H54 (cell line): Measurements from ENCODE around the gene LEMD2.

ENCODE experiments used
- DNase-seq: peaks from one replicate; pipeline ENCODE4 v3.0.0; 2011; ENCODE audit warnings: low spot score, mixed read lengths; ENCODE audit not compliant: insufficient read length
- FAIRE-seq: peaks from 3 replicates; lab custom pipeline; 2011; peaks lifted over from hg19 to GRCh38; lab: Jason Lieb, UNC
- POLR2A ChIP-seq: IDR thresholded peaks from 2 replicates; pipeline ENCODE4 v1.6.1; 2011; ENCODE audit warnings: low read depth, mild to moderate bottlenecking, low read length

LEMD2 gene

DNA sequence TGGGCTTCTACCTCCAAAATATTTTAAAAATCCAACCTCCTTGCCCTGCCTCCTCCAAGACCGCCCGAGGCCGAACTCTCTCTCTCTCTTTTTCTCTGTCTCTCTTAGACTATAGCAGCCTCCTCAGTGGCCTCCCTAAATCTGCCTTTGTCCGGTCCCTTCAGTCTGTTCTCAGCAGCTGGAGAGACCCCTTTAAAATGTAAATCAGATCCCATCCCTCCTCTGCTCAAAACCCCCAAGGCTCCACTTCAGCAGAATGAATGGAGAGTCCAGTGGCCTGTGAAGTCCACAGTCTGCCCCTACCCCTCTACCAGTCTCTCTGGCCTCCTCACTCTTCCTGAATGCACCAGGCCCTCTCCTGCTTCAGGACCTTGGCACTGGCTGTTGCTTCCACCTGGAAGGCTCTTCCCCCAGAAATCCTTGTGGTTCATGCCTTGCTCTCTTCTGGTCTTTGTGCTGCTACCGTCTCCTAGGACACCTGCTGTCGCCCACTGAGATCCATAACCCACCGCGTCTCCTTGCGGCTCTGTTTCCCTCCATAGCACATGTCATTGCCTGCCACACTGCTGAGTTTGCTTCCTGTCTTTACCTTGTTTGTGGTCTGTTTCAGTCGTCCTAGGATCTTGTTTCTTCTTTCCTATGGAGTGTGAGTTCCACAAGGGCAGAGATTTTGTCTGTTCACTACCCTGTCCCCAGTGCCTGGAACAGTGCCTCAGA, 8.9 kb upstream of the LEMD2 start:
- no peak for TF ChIP-seq POLR2A
- no peak for FAIRE-seq
- DNase-seq, result no peak

- DNase-seq (no peak), FAIRE-seq (no peak)
- TF ChIP-seq POLR2A, result no peak
Measured at GRCh38 chr6:33794910-33795623, 6.1 kb upstream of the LEMD2 start.

DNA sequence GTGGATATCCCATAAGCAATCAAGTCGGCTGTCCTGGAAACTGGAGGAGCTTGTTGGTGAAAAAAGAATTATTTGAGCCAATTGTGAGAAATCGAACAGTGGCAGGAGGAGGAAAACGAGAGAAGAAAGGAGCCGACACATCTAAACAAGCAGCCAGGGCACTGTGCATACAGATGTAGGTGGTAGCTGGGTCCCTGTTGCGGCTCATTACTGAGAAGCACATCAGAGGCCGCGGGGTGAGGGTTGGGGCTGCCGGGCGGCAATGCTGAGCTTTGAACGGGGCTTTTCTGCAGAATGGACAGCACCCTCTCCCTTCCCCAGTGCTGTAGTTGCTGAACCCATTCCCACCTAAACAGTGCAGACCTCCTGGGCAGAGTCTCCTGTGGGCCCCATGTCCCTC, 4.1 kb upstream of the LEMD2 start:
- no peak for FAIRE-seq
- no peak for DNase-seq
- TF ChIP-seq POLR2A, result no peak

- no peak for DNase-seq
- no peak for FAIRE-seq
- TF ChIP-seq POLR2A, result no peak
Measured at GRCh38 chr6:33791620-33792019, 2.7 kb upstream of the LEMD2 start.

GRCh38 chr6:33790910-33791309, 2.0 kb upstream of the LEMD2 start:
- DNase-seq (no peak), FAIRE-seq (no peak)
- no peak for TF ChIP-seq POLR2A

DNA sequence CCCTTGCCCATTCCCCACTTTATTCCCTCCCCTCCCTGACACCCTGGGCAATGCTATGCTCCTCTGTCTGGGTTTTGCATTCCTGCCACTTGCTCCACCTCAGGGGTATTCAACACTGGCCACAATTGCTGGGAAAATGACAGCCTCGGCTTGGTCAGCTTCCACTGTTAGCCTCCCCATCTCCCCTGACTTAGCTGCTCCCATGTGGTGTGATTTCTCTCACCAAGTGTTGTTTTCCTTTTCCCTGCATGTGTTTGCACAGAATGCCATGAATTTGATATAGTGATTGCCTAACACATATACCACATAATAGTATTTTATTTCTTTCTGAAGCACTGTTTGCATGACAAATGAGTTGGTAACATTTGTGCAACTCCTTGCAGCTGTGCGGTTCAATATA, 1.4 kb upstream of the LEMD2 start:
- FAIRE-seq, result no peak
- DNase-seq, result no peak
- no peak for TF ChIP-seq POLR2A

DNA sequence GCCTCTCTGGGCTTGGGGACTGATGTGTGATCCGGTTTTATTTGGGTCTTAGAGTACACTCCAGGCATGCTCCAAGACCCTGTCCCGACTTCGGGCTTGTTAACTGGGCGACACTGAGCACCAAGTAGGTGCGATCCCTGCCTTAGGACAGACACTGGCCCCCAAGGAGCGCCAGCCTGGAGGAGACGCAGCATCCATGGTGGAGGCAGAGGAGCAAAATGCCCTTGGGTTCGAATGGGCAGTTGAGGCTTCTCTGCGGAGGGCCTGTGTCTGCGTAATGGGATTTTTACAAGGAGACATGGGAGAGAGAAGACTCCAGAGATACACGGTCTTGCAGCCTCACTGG, 593 bp upstream of the LEMD2 start:
- FAIRE-seq (no peak), DNase-seq (no peak)
- TF ChIP-seq POLR2A, result no peak

DNA sequence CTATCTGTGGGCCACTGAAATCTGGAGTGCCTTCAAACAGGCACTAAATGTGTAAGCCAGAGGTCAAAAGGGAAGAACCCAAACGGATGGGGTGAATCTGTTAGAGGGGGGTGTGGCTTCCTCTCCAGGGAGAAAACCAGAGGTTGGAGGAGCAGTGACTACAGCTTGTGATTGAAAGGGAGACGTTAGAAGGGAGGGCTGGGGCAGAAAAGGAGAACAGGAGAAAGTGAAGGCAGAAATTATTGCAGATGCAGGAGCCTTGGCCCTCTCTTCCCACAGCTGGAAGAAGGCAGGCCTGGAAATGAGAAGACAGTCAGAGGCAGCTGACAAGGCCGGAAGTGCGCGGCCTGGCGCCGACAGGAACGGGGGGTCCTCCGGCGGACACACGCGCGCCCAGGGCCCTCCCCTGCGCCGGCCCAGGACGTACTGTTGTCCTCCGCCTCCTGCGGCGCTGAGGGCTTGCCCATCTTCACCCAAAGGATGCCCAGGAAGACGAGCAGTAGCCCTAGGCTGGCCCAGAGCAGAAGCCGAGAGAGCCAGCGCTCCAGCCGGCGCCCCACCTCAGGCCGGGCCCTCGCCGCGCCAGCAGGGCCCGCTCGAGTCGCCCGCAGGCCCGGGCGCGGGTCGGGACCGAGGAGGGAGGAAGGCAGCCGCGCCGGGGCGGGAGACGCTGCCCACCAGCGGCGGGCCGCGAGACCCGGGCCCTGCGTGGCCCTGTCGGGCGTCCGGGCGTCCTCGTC, 806 bp downstream of the LEMD2 start:
- FAIRE-seq (no peak), DNase-seq (peak; percentile 65)
- peak; percentile 57 for TF ChIP-seq POLR2A

DNA sequence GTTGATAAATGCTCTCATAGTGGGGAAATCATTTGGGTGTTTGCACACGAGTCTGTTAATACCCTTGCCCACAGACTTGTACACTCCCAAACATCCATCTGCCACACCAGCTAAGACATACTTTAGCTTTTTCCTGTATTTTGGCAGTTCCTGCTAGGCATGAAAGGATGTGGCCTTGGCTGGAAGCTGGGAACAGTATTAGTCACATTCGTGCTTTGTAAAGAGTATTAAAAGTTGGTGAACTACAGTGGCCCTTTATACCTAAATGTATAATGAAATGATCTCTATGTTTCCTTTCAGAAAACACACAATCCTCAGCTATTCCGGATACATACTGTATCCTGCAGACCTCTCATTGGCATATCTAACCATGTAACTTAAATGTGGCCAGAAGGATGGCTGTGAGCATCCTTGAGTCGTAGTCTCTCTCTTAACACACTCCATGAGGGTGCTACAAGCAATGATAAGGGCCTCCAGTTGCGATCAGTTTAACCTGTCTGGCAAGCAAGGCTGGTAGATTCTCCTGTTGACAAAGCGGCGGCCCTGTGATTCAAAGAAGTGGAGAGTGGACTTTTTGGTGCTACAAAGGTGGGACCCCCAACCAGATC, 1.5 kb downstream of the LEMD2 start:
- no peak for TF ChIP-seq POLR2A
- no peak for DNase-seq
- no peak for FAIRE-seq

GRCh38 chr6:33786736-33787135, 2.2 kb downstream of the LEMD2 start:
- TF ChIP-seq POLR2A, result no peak
- no peak for DNase-seq
- FAIRE-seq, result no peak

DNA sequence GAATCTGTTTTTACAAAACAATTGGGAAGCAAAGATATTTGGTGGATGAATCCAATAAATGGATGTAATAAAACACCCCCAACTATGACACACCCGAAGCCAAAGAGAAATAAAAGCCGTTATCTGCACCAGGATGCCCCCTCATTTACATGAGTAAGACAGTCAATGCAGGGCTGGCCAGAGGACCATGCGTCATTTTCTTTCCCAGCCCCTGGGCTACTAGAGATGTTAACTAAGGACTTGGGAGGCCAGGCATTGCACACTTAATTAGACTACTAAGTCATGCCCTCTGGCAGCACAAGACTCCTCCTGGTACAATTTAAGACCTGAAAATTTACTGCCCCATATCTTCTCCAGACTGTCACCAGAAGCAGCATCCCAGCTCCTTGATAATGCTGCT, 3.2 kb downstream of the LEMD2 start:
- no peak for DNase-seq
- no peak for FAIRE-seq
- TF ChIP-seq POLR2A, result no peak

DNA sequence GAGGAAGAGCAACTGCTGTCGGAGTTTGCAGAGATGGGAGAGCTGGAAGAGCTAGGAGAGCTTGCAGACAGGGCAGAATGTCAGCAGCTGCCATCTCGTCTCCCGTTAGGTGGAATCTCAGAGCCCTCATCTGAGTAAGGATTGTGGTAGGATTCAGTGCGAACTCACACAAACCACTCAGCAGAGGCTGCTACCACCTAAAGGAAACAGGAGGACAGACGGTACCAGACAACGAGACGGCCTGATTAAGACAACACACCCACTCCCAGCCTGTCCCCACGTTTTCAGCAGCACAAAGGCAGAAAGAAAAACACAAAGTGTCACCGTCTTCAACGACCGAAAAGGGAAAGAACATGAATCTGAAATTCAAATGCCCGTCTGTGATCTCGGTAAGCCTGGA, 4.1 kb downstream of the LEMD2 start:
- TF ChIP-seq POLR2A, result no peak
- no peak for FAIRE-seq

DNA sequence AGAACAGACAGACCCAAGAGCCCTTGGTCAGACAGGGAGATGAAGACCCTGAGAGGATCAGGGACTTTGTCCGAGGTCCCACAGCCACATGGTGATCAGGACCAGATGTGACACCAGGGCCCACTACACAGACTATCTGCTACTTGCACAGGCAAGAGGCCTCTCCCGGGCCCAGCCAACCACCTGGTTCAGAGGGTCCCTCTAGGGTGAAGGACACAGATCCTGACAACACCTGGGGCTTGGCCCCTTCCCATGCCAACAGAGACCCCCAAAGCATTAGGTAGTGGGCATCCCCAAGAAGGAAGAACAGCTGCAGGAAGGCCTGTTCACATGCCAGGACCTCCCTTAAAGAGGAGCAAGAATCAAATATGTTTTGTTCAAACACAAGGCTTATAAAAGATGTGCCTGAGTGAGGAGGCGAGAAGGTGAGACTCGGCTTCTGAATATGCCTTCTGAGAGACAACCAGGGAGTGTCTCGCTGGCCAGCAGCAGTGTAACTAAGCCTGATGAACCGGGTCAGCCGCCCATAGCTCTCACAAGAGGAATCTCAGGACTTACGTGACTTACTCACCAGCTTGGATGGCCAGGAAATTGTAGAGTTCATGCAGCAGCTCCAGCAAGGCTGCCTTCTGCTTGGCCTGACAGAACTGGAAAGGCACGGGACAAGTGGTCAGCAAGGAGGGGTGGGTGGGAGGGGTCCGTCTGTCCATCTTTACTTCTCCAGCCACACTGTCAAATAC, 5.0 kb downstream of the LEMD2 start:
- no peak for DNase-seq
- FAIRE-seq, result no peak

More for the DNA sequence above, 4.1 kb downstream of the LEMD2 start:
- no peak for DNase-seq

More for the DNA sequence above, 5.0 kb downstream of the LEMD2 start:
- TF ChIP-seq POLR2A, result no peak
